Cardiac muscle cell (in vitro differentiated cells and primary cell): ENCODE data around the gene CLCN4. TPM values are rescaled to one million over a fixed set of nuclear protein-coding genes. Genes with fewer than 3 reads are reported as not detected.

Experiments
- DNase-seq, 2 donors: peaks; one replicate each; pipeline versions ENCODE4 v3.0.0 to v3.0.0-alpha.2; 2010 to 2017; ENCODE audit warnings: low read depth in 1 of 2, low spot score in 1 of 2
- H3K27ac ChIP-seq: fragments of 200-600 bp; sonication (generic); 2 replicates; pipeline ENCODE4 v1.5.1; 2016
- H3K27me3 ChIP-seq: fragments of 200-600 bp; sonication (generic); 2 replicates; pipeline ENCODE4 v1.6.0; 2016; ENCODE audit warnings: control low read depth
- H3K36me3 ChIP-seq: fragments of 200-600 bp; sonication (generic); 2 replicates; pipeline ENCODE4 v1.5.1; 2016; ENCODE audit warnings: control low read depth
- H3K4me1 ChIP-seq: fragments of 200-600 bp; sonication (generic); 2 replicates; pipeline ENCODE4 v1.8.1; 2017; ENCODE audit warnings: low read depth, mild to moderate bottlenecking, mixed run types
- H3K4me3 ChIP-seq: fragments of 200-600 bp; sonication (generic); 2 replicates; pipeline ENCODE4 v1.5.1; 2016; ENCODE audit warnings: mild to moderate bottlenecking
- H3K9me3 ChIP-seq: fragments of 200-600 bp; sonication (generic); 2 replicates; pipeline ENCODE4 v1.5.1; 2017; ENCODE audit warnings: low read depth, mild to moderate bottlenecking, control low read depth
- polyA plus RNA-seq: library from polyadenylated mRNA; unstranded; fragments of >200 nt; fragmentation: Nextera tagmentation; extraction: Ambion mirVana; gene quantifications from 2 replicates; pipeline ENCODE4 v1.2.1, GENCODE V29; 2016
- total RNA-seq: library from RNA; depleted of rRNA; stranded (reverse); fragments of >200 nt; gene quantifications from 2 replicates; pipeline ENCODE4 v1.2.3, GENCODE V29; 2016
- TF ChIP-seq, protein P1 (sequence below): IDR thresholded peaks from 2 replicates; pipeline ENCODE4 v1.5.1; 2012; ENCODE audit warnings: low read depth, mild to moderate bottlenecking, low read length

The CLCN4 gene
- total and polyA plus RNA-seq, 2 experiments from 2014 or later, result 7.8 to 15.2 TPM

DNA sequence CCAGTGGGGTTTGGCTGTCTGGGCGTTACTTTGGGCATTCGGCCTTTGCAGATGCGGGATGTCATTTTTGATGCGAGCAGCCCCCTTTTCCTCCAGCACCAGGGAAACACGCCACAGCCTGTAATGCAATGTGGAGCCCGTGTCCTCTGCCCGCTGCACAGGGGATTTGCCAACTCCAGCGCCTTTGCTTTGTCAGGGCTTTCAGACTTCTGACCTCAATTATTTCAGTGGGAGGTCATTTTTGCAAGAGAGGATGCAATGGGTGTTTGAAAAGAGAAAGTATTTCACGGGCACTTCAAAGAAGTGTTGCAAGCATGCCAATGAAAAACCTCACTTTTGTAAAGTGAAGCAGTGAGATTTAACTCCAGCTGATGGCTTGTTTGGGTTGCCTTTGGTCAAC is 11.5 kb downstream of the CLCN4 start:
- Histone ChIP-seq H3K4me3 (no peak overlapping the region), H3K27me3 (no peaks in the 10 kb centered on the region), H3K4me1 (peaks cover 4% of the 10 kb centered on the region), H3K27ac (no peak overlapping the region), H3K9me3 (no peaks in the 10 kb centered on the region), H3K36me3 (no peaks in the 10 kb centered on the region)
- TF ChIP-seq, protein P1, sequence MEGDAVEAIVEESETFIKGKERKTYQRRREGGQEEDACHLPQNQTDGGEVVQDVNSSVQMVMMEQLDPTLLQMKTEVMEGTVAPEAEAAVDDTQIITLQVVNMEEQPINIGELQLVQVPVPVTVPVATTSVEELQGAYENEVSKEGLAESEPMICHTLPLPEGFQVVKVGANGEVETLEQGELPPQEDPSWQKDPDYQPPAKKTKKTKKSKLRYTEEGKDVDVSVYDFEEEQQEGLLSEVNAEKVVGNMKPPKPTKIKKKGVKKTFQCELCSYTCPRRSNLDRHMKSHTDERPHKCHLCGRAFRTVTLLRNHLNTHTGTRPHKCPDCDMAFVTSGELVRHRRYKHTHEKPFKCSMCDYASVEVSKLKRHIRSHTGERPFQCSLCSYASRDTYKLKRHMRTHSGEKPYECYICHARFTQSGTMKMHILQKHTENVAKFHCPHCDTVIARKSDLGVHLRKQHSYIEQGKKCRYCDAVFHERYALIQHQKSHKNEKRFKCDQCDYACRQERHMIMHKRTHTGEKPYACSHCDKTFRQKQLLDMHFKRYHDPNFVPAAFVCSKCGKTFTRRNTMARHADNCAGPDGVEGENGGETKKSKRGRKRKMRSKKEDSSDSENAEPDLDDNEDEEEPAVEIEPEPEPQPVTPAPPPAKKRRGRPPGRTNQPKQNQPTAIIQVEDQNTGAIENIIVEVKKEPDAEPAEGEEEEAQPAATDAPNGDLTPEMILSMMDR, result no peak
- peak in 1 of 2 donors; percentile 51 for DNase-seq

DNA sequence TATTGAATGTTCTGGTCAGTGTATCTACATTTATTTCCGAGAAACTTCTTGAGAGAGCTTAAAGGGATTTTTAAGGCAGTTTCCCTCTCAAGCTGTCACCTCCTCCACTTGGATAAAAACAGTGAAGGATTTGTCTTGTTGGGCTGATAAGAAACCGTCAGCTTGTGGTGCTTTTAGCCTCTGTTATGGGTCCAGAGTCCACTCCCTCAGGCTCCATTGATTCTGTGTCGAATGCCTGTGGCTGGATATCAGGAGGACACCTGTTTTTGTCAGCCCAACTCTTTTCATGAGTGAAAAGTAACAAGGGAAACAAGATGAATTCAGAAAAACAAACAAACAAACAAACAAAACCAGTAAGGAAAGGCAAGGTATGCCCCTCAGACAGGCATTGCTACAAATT is 12.4 kb downstream of the CLCN4 start:
- no peak overlapping the region for H3K27ac ChIP-seq
- no peak for DNase-seq
- no peak overlapping the region for H3K4me3 ChIP-seq
- no peaks in the 10 kb centered on the region for H3K27me3 ChIP-seq
- no peaks in the 10 kb centered on the region for H3K9me3 ChIP-seq
- H3K36me3 ChIP-seq, result no peaks in the 10 kb centered on the region
- TF ChIP-seq, protein P1, result no peak
- H3K4me1 ChIP-seq, result peaks cover 4% of the 10 kb centered on the region

DNA sequence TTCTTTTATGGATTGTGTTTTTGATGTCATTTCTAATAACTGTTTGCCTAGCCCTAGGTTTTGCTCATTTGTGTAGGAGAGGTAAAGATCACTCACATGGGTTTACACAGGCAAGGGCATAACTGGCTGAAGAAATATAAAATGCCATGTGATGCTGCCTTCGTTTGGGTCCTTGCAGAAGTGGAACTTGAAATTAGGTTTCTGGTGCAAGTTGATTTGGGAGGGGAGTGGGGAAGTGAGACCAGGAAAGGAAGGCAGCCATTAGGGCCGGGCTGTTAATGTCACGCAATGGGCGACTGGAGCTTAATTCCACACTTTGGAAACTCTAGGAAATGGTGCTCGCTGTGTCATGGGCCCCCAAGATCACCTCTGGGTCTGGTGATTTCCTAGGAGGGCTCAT is 14.5 kb downstream of the CLCN4 start:
- Histone ChIP-seq H3K4me3 (no peak overlapping the region), H3K27me3 (no peaks in the 10 kb centered on the region), H3K9me3 (no peaks in the 10 kb centered on the region), H3K27ac (no peak overlapping the region), H3K4me1 (peaks cover 3% of the 10 kb centered on the region), H3K36me3 (no peaks in the 10 kb centered on the region)
- no peak for DNase-seq
- TF ChIP-seq, protein P1, result no peak

DNA sequence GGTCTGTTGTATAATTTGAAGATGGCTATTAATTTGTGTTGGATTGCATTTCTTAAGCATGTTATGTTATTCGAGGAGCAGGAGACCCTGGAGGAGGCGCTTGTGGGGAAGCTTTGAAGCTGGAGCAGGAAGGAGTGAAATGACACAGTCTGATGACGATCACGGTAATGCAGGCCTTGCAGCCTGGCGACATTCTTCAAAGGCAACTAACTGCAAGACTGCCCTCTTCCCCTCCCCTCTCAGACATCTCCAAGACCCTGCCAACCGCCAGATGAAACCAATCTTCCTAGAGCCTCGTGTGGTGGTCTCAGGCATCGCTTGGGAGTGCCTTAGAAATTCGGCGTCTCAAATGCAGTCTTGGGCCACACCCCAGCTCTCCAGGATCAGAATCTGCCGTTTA is 16.1 kb downstream of the CLCN4 start:
- TF ChIP-seq, protein P1, result no peak
- Histone ChIP-seq H3K27me3 (no peaks in the 10 kb centered on the region), H3K27ac (peak overlapping the region; percentile 69), H3K4me3 (no peak overlapping the region), H3K36me3 (no peaks in the 10 kb centered on the region), H3K4me1 (no peaks in the 10 kb centered on the region), H3K9me3 (no peaks in the 10 kb centered on the region)
- peak in 1 of 2 donors; percentile 26 for DNase-seq

DNA sequence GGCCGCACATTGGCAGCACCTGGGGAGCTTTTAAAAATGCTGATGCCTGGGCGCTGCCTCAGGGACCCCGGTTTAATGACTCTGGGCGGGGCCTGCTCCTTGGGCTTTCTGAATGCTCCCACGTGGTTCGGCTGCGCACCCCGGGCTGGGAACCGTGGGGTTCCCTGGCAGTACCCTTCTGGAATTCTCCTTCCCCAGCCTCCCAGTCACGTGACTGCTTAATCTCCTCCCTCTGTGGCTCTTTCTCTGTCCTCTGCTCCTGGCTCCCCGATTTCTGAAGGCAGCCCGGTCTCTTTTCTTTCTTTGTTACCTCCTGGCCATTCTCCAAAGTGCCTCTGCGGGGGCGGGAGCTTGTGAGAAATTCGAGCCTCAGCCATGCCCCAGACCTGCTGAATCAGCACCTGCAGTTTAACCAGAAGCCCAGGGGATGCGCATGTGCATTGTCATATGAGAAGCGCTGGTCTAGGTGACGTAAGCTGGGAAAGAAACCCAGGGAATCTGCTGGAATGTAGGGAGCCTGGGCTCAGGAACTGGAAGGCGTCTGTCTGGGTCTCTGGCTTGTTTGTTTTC is 16.6 kb downstream of the CLCN4 start:
- Histone ChIP-seq H3K27ac (peak overlapping the region; percentile 69), H3K9me3 (no peaks in the 10 kb centered on the region), H3K36me3 (no peaks in the 10 kb centered on the region), H3K4me1 (no peaks in the 10 kb centered on the region), H3K4me3 (no peak overlapping the region), H3K27me3 (no peaks in the 10 kb centered on the region)
- TF ChIP-seq, protein P1, result no peak
- DNase-seq, result peak; percentile 60 to 93
